PC-9 (cell line): ENCODE measurements around the gene WDR5. TPM values are rescaled to one million over a fixed set of nuclear protein-coding genes. Genes with fewer than 3 reads are reported as not detected.

Source experiments
- BruUV-seq: library from RNA; stranded (reverse); fragments of 400-500 nt; replicated peaks from 2 replicates; lab custom pipeline; 2021; lab: Mats Ljungman, UMichigan
- CTCF ChIA-PET: fragments of 300-600 bp; sonication (Branson Sonifier 250); formaldehyde crosslinking; loops from one replicate; lab custom pipeline; 2022; ENCODE audit warnings: antibody characterized with exemption; lab: Charles Lee
- POLR2A ChIA-PET: fragments of 300-600 bp; sonication (Branson Sonifier 250); formaldehyde crosslinking; loops from one replicate; lab custom pipeline; 2022; ENCODE audit warnings: antibody characterized with exemption; ENCODE audit not compliant: unreplicated experiment; lab: Charles Lee
- DNase-seq, 2 experiments: peaks; one replicate each; pipeline versions ENCODE4 v3.0.0 to v3.0.0-alpha.2; 2015 to 2022; ENCODE audit warnings: mixed read lengths in 1 of 2
- H2AFZ ChIP-seq: fragments of 200-600 bp; sonication (generic); 2 replicates; pipeline ENCODE4 v1.8.1; 2017; ENCODE audit warnings: antibody characterized with exemption
- H3F3A ChIP-seq: fragments of 200-600 bp; sonication (generic); 2 replicates; pipeline ENCODE4 v1.8.1; 2017; ENCODE audit warnings: antibody characterized with exemption, mild to moderate bottlenecking, low read depth; ENCODE audit not compliant: insufficient read depth
- H3K27ac ChIP-seq: fragments of 200-600 bp; sonication (generic); 2 replicates; pipeline ENCODE4 v1.6.1; 2016; ENCODE audit warnings: mixed run types
- H3K27me3 ChIP-seq: fragments of 200-600 bp; sonication (generic); 2 replicates; pipeline ENCODE4 v1.6.1; 2016; ENCODE audit warnings: low read depth, mixed run types; ENCODE audit not compliant: insufficient read depth
- H3K36me3 ChIP-seq: fragments of 200-600 bp; sonication (generic); 2 replicates; pipeline ENCODE4 v1.6.1; 2016; ENCODE audit warnings: low read depth, mixed run types
- H3K4me1 ChIP-seq: fragments of 200-600 bp; sonication (generic); replicated peaks from 2 replicates; pipeline ENCODE4 v1.6.1; 2016; ENCODE audit warnings: mixed run types; ENCODE audit not compliant: insufficient read depth
- H3K4me2 ChIP-seq: fragments of 200-600 bp; sonication (generic); 2 replicates; pipeline ENCODE4 v1.6.1; 2017; ENCODE audit warnings: mixed run types
- H3K4me3 ChIP-seq: fragments of 200-600 bp; sonication (generic); 2 replicates; pipeline ENCODE4 v1.6.1; 2016; ENCODE audit warnings: mixed run types
- H3K79me2 ChIP-seq: fragments of 200-600 bp; sonication (generic); 2 replicates; pipeline ENCODE4 v1.6.1; 2017; ENCODE audit warnings: low read depth, mixed run types
- H3K9me2 ChIP-seq: fragments of 200-600 bp; sonication (generic); 2 replicates; pipeline ENCODE4 v1.8.1; 2017; ENCODE audit warnings: mild to moderate bottlenecking; ENCODE audit not compliant: insufficient read depth
- H3K9me3 ChIP-seq: fragments of 200-600 bp; sonication (generic); 2 replicates; pipeline ENCODE4 v1.8.1; 2016; ENCODE audit warnings: low read depth; ENCODE audit not compliant: insufficient read depth
- H4K20me1 ChIP-seq: fragments of 200-600 bp; sonication (generic); 2 replicates; pipeline ENCODE4 v1.8.1; 2017; ENCODE audit not compliant: insufficient read depth
- CTCF ChIP-seq: fragments of 200-600 bp; sonication (generic); conservative IDR thresholded peaks from 2 replicates; pipeline ENCODE4 v1.6.1; 2017; ENCODE audit warnings: mixed run types, antibody characterized with exemption, mild to moderate bottlenecking, moderate library complexity
- EZH2 ChIP-seq: fragments of 200-600 bp; sonication (generic); IDR thresholded peaks from 2 replicates; pipeline ENCODE4 v1.8.0; 2017; ENCODE audit warnings: antibody characterized with exemption, low read depth
- intact Hi-C: fragments of 100-400 bp; cut with micrococcal nuclease; formaldehyde crosslinking; loops from one replicate; pipeline ENCODE4 v1.10.0; 2022; ENCODE audit not compliant: unreplicated experiment
- total RNA-seq: library from RNA; stranded (reverse); gene quantifications from 2 replicates; pipeline ENCODE4 v1.2.3, GENCODE V29; 2021

Gene WDR5
- total RNA-seq, 1 experiment from 2014 or later: 53.4 TPM

GRCh38 chr9:134198791-134199190 lies 62.9 kb downstream of the WDR5 start:
- intact Hi-C loops: no loop called here
- no peak overlapping the region for H3K27ac ChIP-seq
- H3K27me3 ChIP-seq: peaks cover 25% of the 10 kb centered on the region
- ChIA-PET POLR2A (no interaction called here), CTCF (no interaction called here)
- H4K20me1 ChIP-seq: no peaks in the 10 kb centered on the region
- no peak overlapping the region for H3K4me3 ChIP-seq
- H3K36me3 ChIP-seq: no peaks in the 10 kb centered on the region
- TF ChIP-seq EZH2 (no peak), CTCF (no peak)
- H3K9me3 ChIP-seq: no peaks in the 10 kb centered on the region
- no peaks in the 10 kb centered on the region for H3K79me2 ChIP-seq
- H3K9me2 ChIP-seq: no peaks in the 10 kb centered on the region
- no peaks in the 10 kb centered on the region for H3K4me1 ChIP-seq
- H2AFZ ChIP-seq: no peak overlapping the region
- no peaks in the 10 kb centered on the region for H3F3A ChIP-seq
- no peak for DNase-seq
- BruUV-seq: no TSS peak
- no peak overlapping the region for H3K4me2 ChIP-seq

- intact Hi-C loops: no loop called here
- DNase-seq: no peak
- Histone ChIP-seq H4K20me1 (no peaks in the 10 kb centered on the region), H2AFZ (no peak overlapping the region), H3K27me3 (peaks cover 40% of the 10 kb centered on the region), H3K4me1 (no peaks in the 10 kb centered on the region), H3K79me2 (no peaks in the 10 kb centered on the region), H3K27ac (no peak overlapping the region), H3K9me2 (no peaks in the 10 kb centered on the region), H3F3A (no peaks in the 10 kb centered on the region), H3K9me3 (no peaks in the 10 kb centered on the region), H3K36me3 (no peaks in the 10 kb centered on the region), H3K4me3 (no peak overlapping the region), H3K4me2 (no peak overlapping the region)
- no TSS peak for BruUV-seq
- no peak for TF ChIP-seq EZH2
- no peak for TF ChIP-seq CTCF
- POLR2A ChIA-PET: no interaction called here
- CTCF ChIA-PET: no interaction called here
Measured at GRCh38 chr9:134200730-134201129, 64.8 kb downstream of the WDR5 start.

- Histone ChIP-seq H4K20me1 (no peaks in the 10 kb centered on the region), H3K4me1 (no peaks in the 10 kb centered on the region), H3K36me3 (no peaks in the 10 kb centered on the region), H3K27me3 (peaks cover 35% of the 10 kb centered on the region), H3K79me2 (no peaks in the 10 kb centered on the region), H3K27ac (no peak overlapping the region), H3F3A (no peaks in the 10 kb centered on the region), H3K9me3 (no peaks in the 10 kb centered on the region), H3K4me2 (no peak overlapping the region), H2AFZ (no peak overlapping the region), H3K9me2 (no peaks in the 10 kb centered on the region), H3K4me3 (no peak overlapping the region)
- intact Hi-C loops: no loop called here
- CTCF ChIA-PET: no interaction called here
- no peak for DNase-seq
- no TSS peak for BruUV-seq
- POLR2A ChIA-PET: no interaction called here
- no peak for TF ChIP-seq EZH2
- no peak for TF ChIP-seq CTCF
Measured at GRCh38 chr9:134203224-134203623, 67.3 kb downstream of the WDR5 start.
